GM12864 (cell line): ENCODE measurements around the gene NOX3.
"Not testable (repeated sequence)": the region's sequence is repeated elsewhere in the genome, so short reads cannot be mapped to it uniquely, and the experiment has no call there.

Experiments
- DNase-seq: peaks from one replicate; pipeline ENCODE4 v3.0.0-alpha.2; 2011; ENCODE audit warnings: low read depth
- H3K4me3 ChIP-seq: 2 replicates; pipeline ENCODE4 v1.5.1; 2011; ENCODE audit warnings: mild to moderate bottlenecking, low read depth, low read length, control low read depth
- TF ChIP-seq, protein P1 (sequence below): IDR thresholded peaks from 2 replicates; pipeline ENCODE4 v1.5.1; 2011; ENCODE audit warnings: low read depth, mild to moderate bottlenecking, moderate library complexity, low read length, control low read depth, inconsistent platforms; ENCODE audit errors: missing control alignments

NOX3 gene

GRCh38 chr6:155374681-155375080 lies 81.0 kb downstream of the NOX3 start:
- H3K4me3 ChIP-seq = no peak overlapping the region
- TF ChIP-seq, protein P1, sequence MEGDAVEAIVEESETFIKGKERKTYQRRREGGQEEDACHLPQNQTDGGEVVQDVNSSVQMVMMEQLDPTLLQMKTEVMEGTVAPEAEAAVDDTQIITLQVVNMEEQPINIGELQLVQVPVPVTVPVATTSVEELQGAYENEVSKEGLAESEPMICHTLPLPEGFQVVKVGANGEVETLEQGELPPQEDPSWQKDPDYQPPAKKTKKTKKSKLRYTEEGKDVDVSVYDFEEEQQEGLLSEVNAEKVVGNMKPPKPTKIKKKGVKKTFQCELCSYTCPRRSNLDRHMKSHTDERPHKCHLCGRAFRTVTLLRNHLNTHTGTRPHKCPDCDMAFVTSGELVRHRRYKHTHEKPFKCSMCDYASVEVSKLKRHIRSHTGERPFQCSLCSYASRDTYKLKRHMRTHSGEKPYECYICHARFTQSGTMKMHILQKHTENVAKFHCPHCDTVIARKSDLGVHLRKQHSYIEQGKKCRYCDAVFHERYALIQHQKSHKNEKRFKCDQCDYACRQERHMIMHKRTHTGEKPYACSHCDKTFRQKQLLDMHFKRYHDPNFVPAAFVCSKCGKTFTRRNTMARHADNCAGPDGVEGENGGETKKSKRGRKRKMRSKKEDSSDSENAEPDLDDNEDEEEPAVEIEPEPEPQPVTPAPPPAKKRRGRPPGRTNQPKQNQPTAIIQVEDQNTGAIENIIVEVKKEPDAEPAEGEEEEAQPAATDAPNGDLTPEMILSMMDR = no peak
- no peak for DNase-seq

- TF ChIP-seq, protein P1 = no peak
- DNase-seq = no peak
- no peak overlapping the region for H3K4me3 ChIP-seq
Measured at GRCh38 chr6:155373276-155373675, 82.4 kb downstream of the NOX3 start.

GRCh38 chr6:155372256-155372655 lies 83.4 kb downstream of the NOX3 start:
- TF ChIP-seq, protein P1 = no peak
- H3K4me3 ChIP-seq = no peak overlapping the region
- no peak for DNase-seq

- no peak overlapping the region for H3K4me3 ChIP-seq
- DNase-seq = no peak
- TF ChIP-seq, protein P1 = no peak
Measured at GRCh38 chr6:155371230-155371629, 84.4 kb downstream of the NOX3 start.

DNA sequence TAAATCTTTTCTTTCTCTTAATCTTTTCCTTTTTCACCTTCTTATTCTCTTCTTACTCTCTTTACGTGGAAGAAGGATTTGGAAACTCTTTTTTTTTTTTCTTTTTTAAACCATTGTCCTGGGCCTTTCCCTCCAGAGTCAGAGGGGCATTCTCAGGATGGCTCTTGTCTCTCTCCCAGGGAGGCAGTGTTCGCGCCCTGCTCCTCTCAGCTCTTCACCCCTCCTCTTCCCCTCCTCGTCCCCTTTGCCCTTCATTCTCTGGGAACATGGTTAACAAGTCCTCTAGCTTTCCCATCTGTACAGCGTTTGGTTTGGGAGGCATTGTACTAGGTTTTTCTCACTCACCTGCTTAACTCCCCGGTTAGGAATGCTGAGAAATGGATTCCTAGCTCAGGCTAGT lies 89.3 kb downstream of the NOX3 start:
- H3K4me3 ChIP-seq = no peak overlapping the region
- TF ChIP-seq, protein P1 = no peak
- no peak for DNase-seq

DNA sequence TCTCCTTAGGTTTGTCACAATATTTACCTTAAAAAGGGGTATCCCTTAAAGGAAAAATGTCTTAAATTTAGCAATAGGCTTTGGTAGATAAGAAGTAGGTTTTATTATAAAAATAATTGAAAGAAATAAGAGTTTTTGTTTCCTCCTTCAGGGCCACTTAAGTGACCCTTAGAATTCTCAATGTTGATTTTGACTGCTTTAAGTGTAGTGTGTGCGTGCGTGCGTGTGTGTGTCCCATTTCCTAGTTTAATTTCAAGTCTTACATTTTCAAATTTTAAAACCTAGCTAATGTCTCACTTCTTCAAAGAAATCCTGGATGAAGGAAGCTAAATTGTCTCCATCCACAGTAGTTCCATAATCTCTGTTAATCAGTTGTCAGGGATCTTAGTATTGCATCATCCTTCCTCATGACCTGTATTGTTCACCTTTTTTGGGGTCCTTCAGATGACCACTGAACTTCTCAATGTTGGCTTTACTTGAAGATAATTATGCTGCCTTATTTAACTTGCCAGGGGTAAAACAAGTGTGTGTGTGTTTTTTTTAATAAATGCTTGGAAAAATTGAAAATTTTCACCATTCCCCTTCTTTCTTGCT lies 90.7 kb downstream of the NOX3 start:
- no peak for DNase-seq
- TF ChIP-seq, protein P1 = no peak
- no peak overlapping the region for H3K4me3 ChIP-seq

- not testable (repeated sequence) for H3K4me3 ChIP-seq, DNase-seq
Measured at GRCh38 chr6:155364021-155364420, 91.6 kb downstream of the NOX3 start.

DNA sequence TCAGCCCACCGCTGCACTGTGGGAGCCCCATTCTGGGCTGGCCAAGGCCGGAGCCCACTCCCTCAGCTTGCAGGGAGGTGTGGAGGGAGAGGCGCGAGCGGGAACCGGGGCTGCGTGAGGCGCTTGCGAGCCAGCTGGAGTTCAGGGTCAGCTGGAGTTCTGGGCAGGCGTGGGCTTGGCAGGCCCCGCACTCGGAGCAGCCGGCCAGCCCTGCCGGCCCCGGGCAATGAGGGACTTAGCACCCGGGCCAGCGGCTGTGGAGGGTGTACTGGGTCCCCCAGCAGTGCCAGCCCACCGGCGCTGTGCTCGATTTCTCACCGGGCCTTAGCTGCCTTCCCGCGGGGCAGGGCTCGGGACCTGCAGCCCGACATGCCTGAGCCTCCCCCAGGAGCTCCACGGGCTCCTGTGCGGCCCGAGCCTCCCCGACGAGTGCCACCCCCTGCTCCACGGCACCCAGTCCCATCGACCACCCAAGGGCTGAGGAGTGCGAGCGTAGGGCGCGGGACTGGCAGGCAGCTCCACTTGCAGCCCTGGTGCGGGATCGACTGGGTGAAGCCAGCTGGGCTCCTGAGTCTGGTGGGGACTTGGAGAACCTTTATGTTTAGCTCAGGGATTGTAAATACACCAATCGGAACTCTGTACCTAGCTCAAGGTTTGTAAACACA lies 92.5 kb downstream of the NOX3 start:
- not testable (repeated sequence) for DNase-seq, H3K4me3 ChIP-seq
